Activated CD8-positive, alpha-beta memory T cell treated with anti-CD3 and anti-CD28 coated beads, Interleukin-2, amount 50 U/mL, for 1 hour (primary cell): ENCODE measurements around the gene UBXN6.

Experiments
- DNase-seq: peaks from one replicate; pipeline ENCODE4 v3.0.0-alpha.2; 2020; ENCODE audit errors: extremely low read depth

UBXN6 gene

DNA sequence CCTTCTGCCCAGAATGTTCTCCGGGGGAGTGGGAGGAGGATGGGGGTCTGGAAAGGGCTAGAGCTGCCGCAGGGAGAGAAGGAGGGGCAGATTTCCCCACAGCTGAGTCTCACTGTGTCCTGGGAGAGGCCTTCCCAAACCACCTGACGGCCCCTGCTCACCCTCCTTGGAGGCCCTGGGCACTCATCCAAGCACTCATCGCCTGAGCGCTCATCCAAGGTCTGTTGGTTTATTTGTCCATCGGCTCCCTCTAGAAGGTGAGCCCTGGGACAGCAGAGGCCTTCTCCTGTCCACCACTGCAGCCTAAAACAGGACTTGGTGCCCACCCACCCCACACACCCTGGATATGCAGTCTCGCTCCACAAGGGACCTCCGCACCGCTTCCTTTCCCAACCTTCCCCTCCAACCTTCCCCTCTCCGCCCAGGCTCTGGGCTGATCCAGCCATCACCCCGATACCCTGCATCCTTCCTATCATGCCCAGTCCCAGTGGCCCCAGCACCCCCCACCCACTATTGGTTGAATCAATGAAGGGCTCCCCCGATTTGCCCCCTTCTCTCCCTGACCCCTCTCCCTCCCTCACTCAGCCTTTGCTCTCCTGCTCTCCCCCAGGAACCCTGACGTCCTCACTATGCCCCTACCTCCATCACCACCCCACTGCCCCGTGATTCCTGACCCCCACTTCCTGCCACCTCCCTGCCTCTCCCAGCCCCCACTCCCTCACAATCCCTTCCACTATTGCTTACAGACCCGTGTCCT is 1.7 kb downstream of the UBXN6 start:
- no peak for DNase-seq

DNA sequence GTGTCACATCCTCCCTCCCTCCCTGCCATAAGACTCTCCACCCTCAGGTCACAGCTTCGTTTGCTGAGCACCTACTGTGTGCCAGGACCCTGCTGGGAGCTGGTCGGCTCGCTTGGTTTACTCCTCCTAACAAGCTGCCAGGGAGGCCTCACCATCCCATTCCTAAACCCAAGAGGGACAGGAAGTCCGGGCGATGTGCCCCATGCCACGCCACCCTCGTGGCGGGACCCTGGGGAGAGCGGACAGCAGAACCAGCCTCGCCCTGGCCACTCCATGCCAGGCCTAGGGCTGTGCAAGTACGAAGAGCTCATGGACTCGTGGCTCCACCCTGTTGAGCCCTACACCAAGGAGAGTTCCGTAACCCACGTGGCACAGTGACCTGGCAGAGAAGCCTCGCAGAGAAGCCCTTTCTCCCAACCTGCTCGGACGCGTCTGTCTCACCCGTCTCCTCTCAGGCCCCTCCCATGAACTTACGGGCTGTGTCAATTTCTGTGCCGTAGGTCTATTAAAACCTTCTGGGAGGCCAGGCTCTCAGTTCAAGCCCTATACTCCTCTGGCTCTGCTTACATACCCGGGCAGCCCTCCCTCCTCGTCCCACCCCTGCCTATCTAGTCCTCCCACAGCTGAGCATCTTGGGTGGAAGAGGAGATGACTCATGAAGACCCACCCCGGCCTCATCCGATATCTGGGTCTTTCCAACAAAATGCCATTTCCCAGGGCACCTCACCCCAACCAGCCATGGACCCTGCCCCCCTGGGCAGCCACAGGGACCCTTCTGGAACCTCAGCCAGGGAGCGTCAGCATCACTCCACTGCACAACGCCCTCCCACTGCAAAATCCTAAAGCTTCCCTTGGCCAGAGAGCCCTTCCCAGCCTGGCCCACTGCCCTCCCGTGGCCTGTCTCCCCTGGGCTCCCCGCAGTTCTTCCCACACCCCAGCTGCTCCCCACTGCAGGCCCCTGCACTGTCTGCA is 2.6 kb downstream of the UBXN6 start:
- DNase-seq, result no peak

DNA sequence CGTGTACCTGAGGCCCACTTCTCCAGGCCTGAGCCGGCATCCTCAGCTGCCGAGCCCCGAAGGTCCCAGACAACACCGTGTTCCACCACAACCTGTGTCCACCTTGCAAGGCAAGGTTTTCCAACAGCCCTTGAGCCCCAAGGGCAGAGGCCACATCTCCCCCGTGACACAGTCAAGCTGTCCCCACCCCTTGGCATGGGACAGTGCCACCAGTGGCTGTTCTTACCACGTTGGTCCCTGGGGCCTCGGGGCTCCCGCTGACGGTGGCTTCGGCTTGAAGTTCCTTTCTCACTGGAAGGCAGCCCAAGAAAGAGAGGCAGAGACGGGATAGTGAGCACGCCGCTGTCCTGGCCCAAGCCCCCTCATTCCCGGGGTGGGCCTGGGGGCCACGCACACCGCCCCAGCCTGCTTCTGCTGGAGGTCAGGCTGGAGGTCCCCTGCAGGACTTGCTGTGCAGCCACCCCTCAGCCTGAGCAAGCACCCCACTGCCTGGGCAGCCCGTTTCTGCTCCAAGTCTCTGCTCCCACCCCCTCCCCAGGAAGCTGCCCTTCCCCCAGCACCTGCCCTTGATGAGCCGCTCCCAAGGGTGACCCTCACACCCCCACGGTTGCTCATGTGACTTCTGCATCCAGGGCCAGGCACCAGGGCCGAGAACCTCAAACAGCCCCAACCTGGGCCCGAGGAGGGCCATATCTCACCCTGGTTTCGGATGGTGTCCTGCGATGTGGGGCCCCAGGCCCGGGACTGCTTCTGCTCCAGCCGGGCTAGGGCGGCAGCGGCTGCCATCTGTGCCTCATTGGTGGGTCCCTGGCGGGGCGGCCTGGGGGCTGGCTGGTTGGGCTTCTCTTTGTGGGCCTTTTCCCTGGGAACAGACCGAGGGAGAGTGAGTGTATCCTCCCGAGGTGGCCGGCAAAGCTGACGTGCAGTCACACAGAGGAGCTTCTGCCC is 4.1 kb downstream of the UBXN6 start:
- DNase-seq, result no peak

DNA sequence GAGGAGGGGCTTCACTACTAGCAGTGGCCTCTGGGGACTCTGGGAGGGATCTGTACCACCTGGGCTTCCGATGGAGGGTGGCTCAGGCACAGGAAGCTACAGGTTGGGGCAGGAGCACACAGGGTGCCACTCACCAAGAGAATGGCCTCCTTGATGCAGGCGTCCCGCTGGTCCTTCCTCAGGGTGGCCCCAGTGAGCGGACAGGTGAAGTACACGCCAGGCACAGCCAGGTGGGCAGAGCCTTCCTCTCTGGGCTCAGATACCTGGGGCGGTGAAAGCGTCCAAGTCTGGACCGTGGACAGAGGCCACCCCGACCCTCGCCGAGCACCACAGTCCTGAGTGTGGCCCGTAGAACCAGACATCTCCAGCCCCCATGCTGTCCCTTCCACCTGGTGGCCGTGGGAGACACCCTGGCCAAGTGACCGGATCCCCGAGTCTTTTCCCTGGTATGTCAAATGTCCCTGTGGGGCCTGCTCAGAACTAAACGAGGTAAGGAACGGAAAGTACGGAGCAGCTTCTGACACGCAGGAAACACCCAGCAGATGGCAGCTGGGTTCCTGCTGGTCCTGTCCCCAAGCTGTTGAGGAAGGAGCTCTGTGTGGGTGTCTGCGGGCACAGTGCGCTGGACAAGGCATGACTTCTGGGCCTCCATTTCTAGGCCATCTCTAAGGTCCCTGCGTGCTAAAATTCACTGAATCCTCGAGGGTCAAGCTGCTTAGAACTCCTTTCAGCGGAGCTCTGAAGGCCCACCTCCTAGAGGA is 5.2 kb downstream of the UBXN6 start:
- no peak for DNase-seq

DNA sequence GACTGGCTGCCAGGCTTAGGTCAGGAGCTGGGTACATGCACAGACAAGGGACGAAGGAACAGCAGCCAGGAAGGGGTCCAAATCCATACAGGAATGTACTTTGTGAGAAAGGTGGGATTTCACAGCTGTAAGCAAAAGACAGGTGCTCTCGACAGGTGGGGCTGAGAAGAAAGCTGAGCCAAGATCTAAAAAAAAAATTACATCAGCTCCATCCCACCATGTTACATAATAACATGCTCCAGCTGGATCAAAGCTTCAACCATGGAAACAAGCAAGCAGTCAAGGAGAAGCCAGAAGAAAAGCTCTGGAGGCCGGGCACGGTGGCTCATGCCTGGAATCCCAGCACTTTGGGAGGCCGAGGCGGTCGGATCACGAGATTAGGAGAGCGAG is 8.0 kb downstream of the UBXN6 start:
- DNase-seq, result no peak

DNA sequence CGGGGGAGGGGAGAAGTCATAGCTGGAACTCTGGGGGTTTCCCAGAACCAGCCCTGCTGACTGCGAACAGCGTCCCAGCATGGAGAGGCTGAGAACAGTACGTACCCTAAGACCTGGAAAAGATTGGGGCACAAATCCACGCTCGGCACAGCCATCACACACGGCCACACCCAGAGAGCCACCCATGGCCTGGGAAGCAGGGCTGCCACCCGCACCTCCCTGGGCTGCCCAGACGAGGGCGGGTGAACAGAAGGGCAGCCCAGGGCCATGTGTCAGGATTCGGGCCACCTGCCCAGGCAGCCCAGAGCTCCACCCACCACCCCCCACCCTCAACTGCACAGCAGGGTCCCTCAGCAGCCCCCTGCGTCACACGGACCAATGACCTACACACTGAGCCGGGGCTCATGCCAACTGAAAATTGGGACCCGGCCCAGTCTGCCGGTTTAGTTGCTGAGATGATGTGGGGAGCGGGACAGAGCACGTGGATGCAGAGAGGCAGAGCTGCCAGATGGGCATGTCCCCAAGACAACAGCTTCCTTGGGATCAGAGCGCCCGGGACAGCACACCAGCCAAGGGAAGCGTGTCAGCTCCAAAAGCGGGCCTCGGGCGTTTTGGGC is 8.5 kb downstream of the UBXN6 start:
- DNase-seq, result no peak

DNA sequence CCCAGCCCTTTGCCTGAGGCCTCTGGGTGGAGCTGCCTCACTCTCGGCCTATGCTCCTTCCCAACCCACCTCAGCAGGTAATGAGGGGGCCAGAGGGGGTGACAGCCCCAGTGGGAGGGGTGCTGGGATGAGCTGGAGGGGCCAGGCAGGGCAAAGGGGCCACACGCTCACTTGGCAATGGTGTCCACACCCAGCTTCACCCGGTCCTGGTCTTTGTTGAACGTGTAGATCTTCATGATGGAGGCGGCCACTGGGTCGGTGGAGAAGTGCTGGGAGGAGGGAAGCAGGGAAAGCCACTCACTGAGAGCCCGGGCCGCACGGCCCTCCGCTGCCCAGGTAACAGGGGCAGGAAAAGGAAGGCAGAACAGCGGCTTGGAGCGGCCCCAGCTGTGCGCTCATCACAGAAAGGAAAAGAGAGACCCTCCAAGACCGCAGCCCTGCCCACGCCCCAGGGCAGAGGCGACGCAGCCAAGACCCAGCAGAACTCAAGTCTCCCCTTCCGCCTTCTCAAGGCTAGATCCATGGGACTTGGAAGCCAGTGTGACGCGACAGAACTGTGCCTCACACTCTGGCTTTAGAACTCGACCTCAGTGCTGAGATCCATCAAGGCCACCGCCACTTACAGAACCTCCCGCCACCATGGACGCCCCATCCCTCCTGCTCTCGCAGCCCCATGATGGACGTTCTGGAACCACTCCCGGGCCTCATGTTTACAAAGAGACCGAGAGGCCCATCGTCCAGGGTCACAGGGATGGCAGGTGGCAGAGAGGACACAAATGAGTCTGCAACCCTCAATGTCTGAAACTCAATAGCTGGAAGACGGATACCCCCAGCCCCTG is 9.2 kb downstream of the UBXN6 start:
- DNase-seq, result no peak

DNA sequence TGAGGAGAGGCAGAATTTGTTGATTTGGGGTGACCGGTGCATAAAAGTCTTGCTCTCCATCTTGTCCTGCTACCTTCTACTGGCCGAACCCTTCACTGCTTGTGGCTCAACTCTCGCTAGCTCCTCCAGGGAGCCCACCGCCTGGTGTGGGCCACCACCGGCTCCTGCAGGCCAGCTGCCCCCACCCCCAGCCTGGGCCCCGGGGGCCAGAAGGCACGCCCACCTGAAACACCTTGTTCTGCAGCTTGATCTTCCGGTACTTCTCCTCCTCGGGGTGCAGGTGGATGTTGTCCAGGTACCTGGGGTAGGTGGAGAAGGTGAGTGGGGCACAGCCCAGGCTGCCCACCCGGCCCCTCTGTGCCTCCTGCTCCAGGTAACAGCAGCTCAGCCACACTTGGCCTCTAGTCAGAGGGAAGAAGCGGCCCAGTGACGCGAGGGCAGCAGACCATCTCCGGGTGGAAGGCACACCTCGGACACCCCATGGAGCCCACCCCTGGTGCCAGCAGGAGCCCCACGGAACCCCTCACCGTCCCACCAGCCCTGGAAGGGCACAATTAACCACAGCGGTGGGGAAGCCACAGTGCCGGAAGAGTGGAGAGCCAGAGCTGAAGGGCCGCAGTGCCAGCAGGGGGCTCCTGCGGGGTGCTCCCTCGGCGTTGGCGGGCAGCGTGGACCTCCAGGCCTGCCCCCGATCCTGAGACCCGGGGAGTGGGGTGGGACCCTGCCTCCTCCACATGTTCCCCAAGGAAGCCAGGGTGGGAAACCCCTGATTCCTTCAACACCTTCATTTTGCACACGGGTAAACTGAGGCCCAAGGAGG is 10.1 kb downstream of the UBXN6 start:
- DNase-seq, result no peak

DNA sequence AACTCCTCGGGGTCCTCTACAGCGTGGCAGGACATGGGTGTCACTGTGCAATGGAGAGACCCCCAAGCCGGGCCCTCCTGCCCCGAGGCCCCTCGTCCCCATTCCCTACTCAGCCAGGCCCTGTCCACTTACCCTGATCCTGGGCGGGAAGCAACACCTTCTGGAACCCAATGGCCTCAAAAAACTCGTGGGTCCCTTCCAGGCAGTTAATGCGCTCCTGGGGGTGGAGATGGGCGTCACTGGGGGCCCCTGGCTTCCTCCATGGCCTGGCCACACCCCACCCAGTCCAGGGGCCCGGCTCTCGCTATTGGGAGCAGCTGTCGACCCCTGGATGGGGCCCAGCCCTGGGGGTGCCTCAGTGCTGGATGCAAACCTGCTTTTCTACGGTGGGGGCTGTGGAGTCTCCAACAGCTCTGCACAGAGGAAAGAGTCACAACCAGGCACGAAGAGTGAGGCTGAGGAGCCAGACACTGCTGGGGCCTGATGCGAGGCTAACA is 10.8 kb downstream of the UBXN6 start:
- no peak for DNase-seq

DNA sequence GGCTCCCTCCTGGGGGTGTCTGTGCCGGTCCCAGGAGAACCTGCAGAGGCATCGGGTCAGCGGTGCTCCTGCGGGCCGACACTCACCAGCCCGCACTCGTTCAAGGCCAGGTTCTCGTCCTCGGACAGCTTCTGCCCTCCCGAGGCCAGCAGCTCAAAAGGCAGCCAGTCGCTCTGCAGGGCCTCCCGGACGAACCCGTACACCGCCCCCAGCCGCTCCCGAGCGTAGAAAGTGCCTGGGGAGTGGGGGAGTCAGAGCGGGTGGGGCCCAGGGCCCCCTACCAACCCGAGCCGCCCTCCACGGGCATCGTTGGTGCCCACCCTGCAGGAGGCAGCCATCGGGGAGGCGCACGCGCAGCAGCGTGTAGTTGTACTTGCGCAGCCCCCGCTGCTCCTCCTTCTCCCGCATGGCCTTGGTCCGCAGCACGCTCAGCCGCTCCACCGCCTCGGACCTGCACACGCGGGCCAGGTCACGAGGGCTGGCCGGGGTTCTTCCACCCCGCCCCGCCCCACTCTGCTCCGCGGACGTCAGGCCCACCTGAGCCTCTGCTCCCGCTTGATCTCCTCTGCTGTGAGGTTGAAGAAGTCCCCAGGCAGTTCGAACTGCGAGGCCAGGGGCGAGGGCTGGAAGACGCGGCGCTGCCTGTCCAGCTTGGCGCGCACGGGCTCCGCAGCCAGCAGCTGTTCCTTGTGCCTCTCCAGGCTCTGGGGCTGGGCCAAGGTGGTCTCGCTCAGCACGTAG is 11.5 kb downstream of the UBXN6 start:
- DNase-seq, result no peak

DNA sequence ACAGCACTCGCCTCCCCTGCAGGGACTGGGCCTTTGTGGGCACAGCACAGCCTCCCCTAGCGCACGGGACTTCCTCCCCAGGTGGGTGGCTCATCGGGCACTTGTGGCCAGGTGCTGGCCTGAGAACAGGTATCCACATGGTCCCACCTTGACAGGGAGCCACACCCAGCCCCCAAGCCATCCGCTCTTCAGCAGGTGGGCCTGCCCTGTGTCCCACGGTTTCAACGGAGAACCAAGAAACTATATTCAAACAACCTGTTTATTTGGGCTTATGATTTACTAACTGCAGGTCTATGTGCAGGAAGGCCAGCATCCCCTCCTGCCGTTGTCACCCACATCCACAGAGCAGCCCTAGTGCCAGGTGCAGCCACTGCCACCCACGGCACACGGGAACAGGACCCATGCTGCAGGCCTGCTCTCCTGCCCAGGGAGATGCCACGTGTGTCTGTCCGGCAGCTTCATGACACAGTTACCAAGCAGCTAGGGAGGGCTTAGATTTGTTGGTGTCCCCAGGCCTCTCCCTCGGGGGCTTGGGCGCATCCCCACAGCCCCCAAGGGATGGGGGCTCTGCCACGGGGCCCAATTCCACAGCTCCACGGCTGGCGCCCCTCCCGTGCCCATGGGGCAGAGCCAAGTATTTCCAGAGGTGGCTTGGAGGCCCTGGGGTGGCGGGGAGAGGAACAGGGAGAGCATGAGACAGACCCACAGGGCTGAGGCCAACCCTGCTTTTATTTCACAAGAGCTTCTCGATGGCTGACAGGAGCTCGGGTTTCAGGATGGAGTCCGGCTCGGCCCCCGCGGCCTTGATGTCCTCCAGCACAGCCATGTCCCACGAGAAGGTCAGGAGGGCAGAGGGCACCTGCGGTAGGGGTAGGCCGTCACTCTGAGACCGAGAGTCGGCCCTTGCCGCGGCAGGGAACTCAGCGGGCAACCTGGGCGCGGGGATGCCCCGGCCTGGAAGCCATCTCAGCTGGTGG is 12.5 kb downstream of the UBXN6 start:
- no peak for DNase-seq

DNA sequence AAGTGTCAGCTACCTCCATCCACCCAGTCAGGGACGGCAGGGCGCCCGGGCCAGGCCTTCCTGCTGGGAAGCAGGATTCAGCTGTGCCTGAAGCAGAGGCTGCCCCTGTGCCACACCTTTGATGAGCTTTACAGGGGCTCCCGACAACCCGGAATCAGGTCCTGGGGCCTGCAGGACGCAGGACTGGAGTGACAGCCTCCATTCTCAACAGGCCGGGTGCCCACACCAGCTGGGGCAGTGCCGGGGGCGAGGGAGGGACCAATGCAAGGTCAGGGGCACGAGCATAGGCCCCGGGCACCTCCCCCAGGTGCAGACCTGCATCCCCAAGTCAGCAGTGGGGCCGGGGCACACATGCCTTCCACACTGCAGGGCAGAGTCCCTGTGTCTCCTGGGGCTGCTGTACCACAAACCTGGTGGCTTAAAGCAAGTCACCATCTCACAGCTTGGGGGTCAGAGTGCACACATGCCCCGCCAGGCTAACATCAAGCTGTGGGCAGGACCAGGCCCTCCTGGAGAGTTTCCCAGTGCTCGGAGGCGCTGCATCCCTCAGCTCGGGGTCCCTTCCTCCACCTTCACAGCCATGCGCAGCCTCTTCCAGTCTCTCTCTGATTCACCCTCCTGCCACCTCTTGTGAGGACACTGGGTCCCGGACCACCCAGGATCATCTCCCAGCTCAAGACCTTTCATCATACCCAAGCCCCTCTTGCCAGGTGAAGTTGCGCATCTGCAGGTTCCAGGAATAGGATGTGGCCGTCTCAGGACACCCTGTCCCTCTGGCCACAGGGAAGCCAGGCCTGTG is 13.4 kb downstream of the UBXN6 start:
- no peak for DNase-seq

DNA sequence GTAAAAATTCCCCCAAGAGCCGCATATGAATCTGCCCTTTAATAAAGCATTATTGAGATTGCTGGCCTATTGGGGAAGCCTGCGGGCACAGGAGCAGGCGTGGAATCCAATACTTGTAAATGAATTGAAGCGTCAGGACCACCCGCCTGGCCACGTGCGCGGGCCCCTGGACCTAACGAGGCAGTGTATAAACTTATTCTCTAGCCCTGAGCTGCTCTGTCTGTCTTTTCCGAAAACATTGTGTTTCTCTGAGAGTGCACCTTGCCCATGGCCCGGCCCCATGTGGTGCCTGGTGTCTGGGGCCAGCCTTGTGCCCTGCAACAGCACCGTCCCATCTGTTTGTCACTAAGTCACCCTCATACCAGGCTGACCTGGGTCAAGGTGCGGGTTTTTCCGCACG is 14.4 kb downstream of the UBXN6 start:
- DNase-seq, result no peak

DNA sequence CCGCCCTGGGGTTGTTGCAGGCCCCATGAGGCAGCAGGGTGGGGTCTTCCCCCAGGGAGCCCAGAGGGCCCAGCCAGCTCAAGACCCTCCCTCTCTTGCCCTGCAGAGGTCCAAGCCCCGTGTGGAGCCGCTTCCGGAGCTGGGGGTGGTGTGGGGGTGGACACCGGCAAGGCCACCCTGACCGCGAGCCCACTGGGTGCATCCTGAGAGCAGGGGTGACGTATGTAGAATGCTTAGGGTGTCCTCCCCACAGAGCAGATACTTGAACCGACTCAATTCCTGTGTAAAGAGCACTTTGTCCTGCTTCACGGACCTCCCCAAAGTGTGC is 14.8 kb downstream of the UBXN6 start:
- DNase-seq, result no peak

DNA sequence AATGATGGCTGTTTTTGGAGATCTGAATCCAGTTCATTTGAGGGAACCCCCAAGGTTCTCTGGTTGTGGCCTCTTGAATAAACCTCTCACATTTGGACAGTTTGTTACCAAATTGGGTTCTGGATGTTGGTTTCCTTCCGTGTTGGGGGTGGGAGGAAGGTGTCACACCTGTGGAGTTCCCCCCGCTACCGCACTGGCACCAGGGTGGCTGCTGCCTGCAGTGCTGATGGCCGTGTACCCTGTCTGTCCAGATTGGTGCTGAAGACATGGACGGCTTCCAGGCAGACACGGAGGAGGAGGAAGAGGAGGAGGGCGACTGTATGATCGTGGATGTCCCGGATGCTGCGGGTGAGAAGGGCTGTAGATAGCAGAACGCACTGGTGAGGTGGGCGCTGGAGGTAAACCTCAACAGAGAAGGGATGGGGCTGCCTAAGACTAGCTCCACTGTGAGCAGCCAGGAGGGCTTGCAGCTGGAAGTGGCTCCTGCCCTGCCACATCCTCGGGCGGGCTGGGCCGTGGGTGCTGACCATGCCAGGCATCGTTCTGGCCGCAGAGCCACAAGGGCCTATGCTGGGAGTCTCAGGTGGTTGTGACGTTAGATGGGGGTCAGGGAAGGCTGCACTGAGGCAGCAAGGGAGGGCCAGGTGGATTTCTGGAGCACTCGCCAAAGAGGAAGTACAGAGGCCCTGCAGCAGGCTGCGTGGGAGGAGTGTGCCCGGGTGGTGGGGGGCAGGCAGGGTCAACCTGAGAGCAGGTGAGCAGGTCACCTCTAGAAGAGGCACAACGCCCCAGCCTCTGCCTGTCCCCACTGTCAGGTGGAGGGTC is 15.4 kb downstream of the UBXN6 start:
- no peak for DNase-seq
